CD4-positive, alpha-beta T cell (primary cell): Measurements from ENCODE around the gene KIF26B. TPM values are rescaled to one million over a fixed set of nuclear protein-coding genes. Genes with fewer than 3 reads are reported as not detected.
A peak's percentile ranks its signal among the peaks of the same experiment; 100 is the strongest.
"Not testable (repeated sequence)": the region's sequence is repeated elsewhere in the genome, so short reads cannot be mapped to it uniquely, and the experiment has no call there.

ENCODE experiments used
- ATAC-seq: fragments of 200-7000 bp; cut with Tn5 transposase; one replicate; pipeline ENCODE4 v1.10.0; 2022; ENCODE audit warnings: mild to moderate bottlenecking; ENCODE audit not compliant: poor library complexity
- CTCF ChIA-PET: fragments of 350-600 bp; sonication (Branson Sonifier 250); formaldehyde crosslinking; loops from one replicate; lab custom pipeline; 2021; ENCODE audit warnings: antibody characterized with exemption, inconsistent platforms; lab: Charles Lee
- POLR2A ChIA-PET: fragments of 350-600 bp; sonication (Branson Sonifier 250); formaldehyde crosslinking; loops from one replicate; lab custom pipeline; 2021; ENCODE audit warnings: antibody characterized with exemption, inconsistent platforms; lab: Charles Lee
- DNase-seq, 14 experiments: peaks; one replicate each; pipeline ENCODE4 v3.0.0-alpha.2; 2013 to 2020; ENCODE audit warnings: mixed read lengths in 2 of 14
- H3K27ac ChIP-seq, 2 donors: one replicate each; pipeline versions ENCODE4 v1.5.1 to v1.7.0; 2013; ENCODE audit warnings: low read length in 2 of 2, low read depth in 1 of 2, mild to moderate bottlenecking in 1 of 2
- H3K27me3 ChIP-seq, 2 experiments: 1 replicate in 1 of 2; 2 replicates in 1 of 2; pipeline versions ENCODE4 v1.6.1 to v1.7.0; 2013; ENCODE audit warnings: low read length in 2 of 2, control low read depth in 1 of 2, mild to moderate bottlenecking in 1 of 2, moderate library complexity in 1 of 2; ENCODE audit not compliant: insufficient read depth in 2 of 2, control insufficient read depth in 1 of 2
- H3K36me3 ChIP-seq: one replicate; pipeline ENCODE4 v1.6.1; 2013; ENCODE audit warnings: low read length, control low read depth; ENCODE audit not compliant: insufficient read depth
- H3K4me1 ChIP-seq: one replicate; pipeline ENCODE4 v1.6.1; 2013; ENCODE audit warnings: low read length, control low read depth; ENCODE audit not compliant: insufficient read depth
- H3K4me3 ChIP-seq: one replicate; pipeline ENCODE4 v1.5.1; 2013; ENCODE audit warnings: mild to moderate bottlenecking, low read length, moderate library complexity
- H3K9me3 ChIP-seq, 2 experiments: 1 replicate in 1 of 2; 2 replicates in 1 of 2; pipeline versions ENCODE4 v1.6.1 to v1.7.0; 2013; ENCODE audit warnings: low read length in 2 of 2, mild to moderate bottlenecking in 2 of 2, control low read depth in 1 of 2, moderate library complexity in 1 of 2; ENCODE audit not compliant: control insufficient read depth in 1 of 2, insufficient read depth in 1 of 2
- H3K27ac Mint-ChIP-seq: one replicate; pipeline ENCODE4 v1.8.0; 2020; ENCODE audit warnings: mixed read lengths
- H3K27me3 Mint-ChIP-seq: one replicate; pipeline ENCODE4 v1.8.0; 2021; ENCODE audit warnings: mixed read lengths
- H3K36me3 Mint-ChIP-seq: one replicate; pipeline ENCODE4 v1.8.0; 2021; ENCODE audit warnings: low read depth, mixed read lengths
- H3K4me1 Mint-ChIP-seq: one replicate; pipeline ENCODE4 v1.8.0; 2021; ENCODE audit warnings: low read depth, mixed read lengths
- H3K4me3 Mint-ChIP-seq: one replicate; pipeline ENCODE4 v1.8.0; 2020; ENCODE audit warnings: mild to moderate bottlenecking, mixed read lengths
- H3K9me3 Mint-ChIP-seq: one replicate; pipeline ENCODE4 v1.8.0; 2020; ENCODE audit warnings: mixed read lengths
- intact Hi-C, 2 experiments: fragments of 100-400 bp; cut with DNase I in 1 of 2; cut with micrococcal nuclease in 1 of 2; formaldehyde crosslinking; loops; one replicate each; pipeline versions ENCODE4 v1.15.1 to v1.9.0; 2023 to 2025; cut with DNase I, micrococcal nuclease
- total RNA-seq, 174 experiments: library from RNA in 2 of 174; stranded (reverse) in 2 of 174; gene quantifications; one replicate each; pipeline ENCODE4 v1.2.3 and lab custom pipeline; 2021 to 2026
- TF ChIP-seq, protein P1 (sequence below): fragments of 200-600 bp; IDR thresholded peaks from one replicate; pipeline ENCODE4 v1.8.0; 2022; ENCODE audit warnings: antibody characterized with exemption, mild to moderate bottlenecking

The KIF26B gene
- total RNA-seq, 2 experiments from 2014 or later: 0.03 TPM; not detected in 1

DNA sequence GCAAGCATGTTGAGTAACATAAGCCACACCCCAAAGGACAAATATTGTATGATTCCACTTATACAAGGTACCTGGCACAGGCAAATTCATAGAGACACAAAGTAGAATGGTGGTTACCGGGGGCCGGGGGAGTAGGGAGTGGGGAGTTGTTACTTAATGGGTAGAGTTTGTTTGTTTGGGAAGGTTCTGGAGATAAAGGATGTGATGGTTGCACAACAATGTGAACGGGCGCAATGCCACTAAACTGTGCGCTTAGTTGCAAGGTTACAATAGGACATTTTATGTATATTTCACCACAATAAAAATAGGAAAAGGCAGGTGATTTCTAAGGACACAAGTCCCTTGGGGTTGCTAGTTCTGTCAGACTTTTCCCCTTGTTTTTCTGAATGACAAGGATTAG, 516.6 kb downstream of the KIF26B start:
- DNase-seq (no peak), ATAC-seq (no peak)
- no peak overlapping the region for H3K4me3 ChIP-seq
- no peak overlapping the region for H3K4me3 Mint-ChIP-seq
- no peaks in the 10 kb centered on the region for H3K27me3 Mint-ChIP-seq
- ChIA-PET CTCF (no interaction called here), POLR2A (no interaction called here)
- H3K27ac Mint-ChIP-seq: no peak overlapping the region
- H3K9me3 Mint-ChIP-seq: no peaks in the 10 kb centered on the region
- H3K27ac ChIP-seq: no peak overlapping the region
- H3K27me3 ChIP-seq: no peaks in the 10 kb centered on the region
- intact Hi-C loops: no loop called here
- H3K4me1 ChIP-seq: no peaks in the 10 kb centered on the region
- H3K9me3 ChIP-seq: peaks cover 0 to 13% of the 10 kb centered on the region in 2 experiments
- no peaks in the 10 kb centered on the region for H3K36me3 Mint-ChIP-seq
- TF ChIP-seq, protein P1, sequence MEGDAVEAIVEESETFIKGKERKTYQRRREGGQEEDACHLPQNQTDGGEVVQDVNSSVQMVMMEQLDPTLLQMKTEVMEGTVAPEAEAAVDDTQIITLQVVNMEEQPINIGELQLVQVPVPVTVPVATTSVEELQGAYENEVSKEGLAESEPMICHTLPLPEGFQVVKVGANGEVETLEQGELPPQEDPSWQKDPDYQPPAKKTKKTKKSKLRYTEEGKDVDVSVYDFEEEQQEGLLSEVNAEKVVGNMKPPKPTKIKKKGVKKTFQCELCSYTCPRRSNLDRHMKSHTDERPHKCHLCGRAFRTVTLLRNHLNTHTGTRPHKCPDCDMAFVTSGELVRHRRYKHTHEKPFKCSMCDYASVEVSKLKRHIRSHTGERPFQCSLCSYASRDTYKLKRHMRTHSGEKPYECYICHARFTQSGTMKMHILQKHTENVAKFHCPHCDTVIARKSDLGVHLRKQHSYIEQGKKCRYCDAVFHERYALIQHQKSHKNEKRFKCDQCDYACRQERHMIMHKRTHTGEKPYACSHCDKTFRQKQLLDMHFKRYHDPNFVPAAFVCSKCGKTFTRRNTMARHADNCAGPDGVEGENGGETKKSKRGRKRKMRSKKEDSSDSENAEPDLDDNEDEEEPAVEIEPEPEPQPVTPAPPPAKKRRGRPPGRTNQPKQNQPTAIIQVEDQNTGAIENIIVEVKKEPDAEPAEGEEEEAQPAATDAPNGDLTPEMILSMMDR: no peak
- H3K36me3 ChIP-seq: no peaks in the 10 kb centered on the region
- H3K4me1 Mint-ChIP-seq: no peaks in the 10 kb centered on the region

DNA sequence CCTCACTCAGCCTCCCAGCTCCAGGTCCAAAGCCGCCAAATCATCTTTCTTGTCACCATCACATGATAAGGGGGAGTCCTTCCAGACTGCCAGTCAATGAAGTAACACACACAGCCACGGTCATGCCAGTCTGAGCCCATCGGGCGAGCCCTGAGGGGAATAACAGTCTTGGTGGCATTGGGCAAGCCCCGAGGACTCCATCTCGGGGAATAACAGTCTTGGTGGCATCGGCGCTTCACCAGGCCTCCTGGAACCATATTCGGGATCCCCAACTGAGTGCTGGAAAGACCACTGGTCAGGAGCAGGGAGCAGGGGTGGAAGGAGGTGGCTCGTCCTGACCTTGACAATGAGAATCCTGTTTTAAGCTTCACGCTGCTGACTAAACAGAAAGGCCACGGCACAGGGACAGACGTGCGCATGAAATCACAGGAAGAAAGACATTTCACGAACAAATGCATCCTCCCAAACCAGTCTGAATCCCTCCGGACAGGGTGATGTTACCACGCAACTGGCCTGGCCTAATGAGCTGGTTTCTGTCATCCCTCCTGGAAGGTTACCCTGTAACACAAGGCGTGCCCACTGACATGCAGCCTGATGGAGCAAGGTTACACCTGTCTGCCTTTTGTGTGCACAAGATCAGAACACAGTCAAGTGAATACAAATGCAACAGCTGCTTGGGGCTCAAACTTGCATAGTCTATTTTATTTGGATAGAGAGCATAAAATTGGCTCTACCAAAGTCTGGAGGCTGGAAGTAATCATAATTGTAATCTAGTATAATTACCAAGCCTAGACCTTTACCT, 517.4 kb downstream of the KIF26B start:
- Histone ChIP-seq H3K4me3 (no peak overlapping the region), H3K27ac (no peak overlapping the region), H3K36me3 (no peaks in the 10 kb centered on the region), H3K27me3 (no peaks in the 10 kb centered on the region), H3K9me3 (peaks cover 0 to 13% of the 10 kb centered on the region in 2 experiments), H3K4me1 (no peaks in the 10 kb centered on the region)
- ChIA-PET POLR2A (no interaction called here), CTCF (no interaction called here)
- DNase-seq (no peak), ATAC-seq (no peak)
- Mint-ChIP-seq H3K27ac (no peak overlapping the region), H3K4me3 (no peak overlapping the region), H3K4me1 (no peaks in the 10 kb centered on the region), H3K36me3 (no peaks in the 10 kb centered on the region), H3K27me3 (no peaks in the 10 kb centered on the region), H3K9me3 (no peaks in the 10 kb centered on the region)
- intact Hi-C loops: no loop called here
- TF ChIP-seq, protein P1: no peak

DNA sequence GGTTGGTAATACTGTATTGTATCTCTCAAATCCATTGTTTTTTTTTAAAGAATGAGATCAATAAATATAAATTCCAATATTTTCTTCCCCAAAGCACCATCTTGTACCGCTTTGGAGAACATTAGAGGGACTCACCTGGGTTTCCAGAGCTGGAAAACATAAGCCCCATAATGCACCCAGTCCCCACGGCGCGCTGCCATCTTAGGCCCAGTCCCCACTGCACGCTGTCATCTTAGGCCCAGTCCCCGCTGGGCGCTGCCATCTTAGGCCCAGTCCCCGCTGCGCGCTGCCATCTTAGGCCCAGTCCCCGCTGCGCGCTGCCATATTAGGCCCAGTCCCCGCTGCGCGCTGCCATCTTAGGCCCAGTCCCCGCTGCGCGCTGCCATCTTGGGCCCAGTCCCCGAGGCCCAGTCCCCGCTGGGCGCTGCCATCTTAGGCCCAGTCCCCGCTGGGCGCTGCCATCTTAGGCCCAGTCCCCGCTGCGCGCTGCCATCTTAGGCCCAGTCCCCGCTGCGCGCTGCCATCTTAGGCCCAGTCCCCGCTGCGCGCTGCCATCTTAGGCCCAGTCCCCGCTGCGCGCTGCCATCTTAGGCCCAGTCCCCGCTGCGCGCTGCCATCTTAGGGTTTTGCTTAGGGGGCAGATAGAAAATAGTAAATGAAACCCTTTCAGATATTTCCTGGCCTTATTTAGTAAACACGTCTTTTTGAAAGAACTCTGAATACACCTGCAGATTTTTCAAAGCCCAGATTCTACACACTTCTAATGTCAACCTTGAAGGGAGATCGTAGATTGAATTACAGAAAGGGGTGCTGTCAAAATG, 518.3 kb downstream of the KIF26B start:
- intact Hi-C loops: not testable (repeated sequence)

More for the DNA sequence above, 518.3 kb downstream of the KIF26B start:
- H3K4me3 ChIP-seq, H3K27me3 Mint-ChIP-seq, H3K27ac ChIP-seq, H3K9me3 Mint-ChIP-seq, H3K27ac Mint-ChIP-seq, H3K36me3 ChIP-seq, H3K36me3 Mint-ChIP-seq, H3K4me3 Mint-ChIP-seq, H3K4me1 Mint-ChIP-seq, CTCF ChIA-PET, H3K27me3 ChIP-seq, H3K4me1 ChIP-seq, POLR2A ChIA-PET, ATAC-seq: not testable (repeated sequence)
- peak in 1 of 14 experiments; percentile 6 for DNase-seq
- peaks cover 0 to 17% of the 10 kb centered on the region in 2 experiments for H3K9me3 ChIP-seq
